HG02943 (cell line): Measurements from ENCODE around the gene DAB1.

Experiments used
- ATAC-seq: cut with Tn5 transposase; IDR thresholded peaks from one replicate; pipeline ENCODE4 v1.9.1; 2021; ENCODE audit warnings: mild to moderate bottlenecking, low read depth, moderate library complexity; ENCODE audit not compliant: unreplicated experiment

Gene DAB1

DNA sequence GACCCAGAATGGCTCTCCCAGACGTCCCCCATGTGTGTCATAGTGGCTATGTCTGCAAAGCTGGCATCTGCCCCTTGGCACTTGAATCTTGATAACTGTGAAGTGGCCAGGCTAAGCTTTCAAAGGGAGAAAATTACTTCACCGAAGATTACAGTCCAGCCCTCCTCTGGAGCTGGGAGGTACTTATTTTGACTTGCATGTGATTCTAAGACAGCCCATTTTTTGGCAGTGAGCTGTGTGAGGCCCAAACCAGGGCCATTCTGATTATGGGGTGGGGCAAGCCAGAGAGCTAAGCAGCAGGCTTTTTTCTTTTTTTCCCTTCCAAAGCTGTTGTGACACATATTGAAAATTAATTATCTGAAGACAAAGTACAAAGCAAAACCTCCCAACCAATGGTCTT, 415.9 kb downstream of the DAB1 start:
- no peak for ATAC-seq

DNA sequence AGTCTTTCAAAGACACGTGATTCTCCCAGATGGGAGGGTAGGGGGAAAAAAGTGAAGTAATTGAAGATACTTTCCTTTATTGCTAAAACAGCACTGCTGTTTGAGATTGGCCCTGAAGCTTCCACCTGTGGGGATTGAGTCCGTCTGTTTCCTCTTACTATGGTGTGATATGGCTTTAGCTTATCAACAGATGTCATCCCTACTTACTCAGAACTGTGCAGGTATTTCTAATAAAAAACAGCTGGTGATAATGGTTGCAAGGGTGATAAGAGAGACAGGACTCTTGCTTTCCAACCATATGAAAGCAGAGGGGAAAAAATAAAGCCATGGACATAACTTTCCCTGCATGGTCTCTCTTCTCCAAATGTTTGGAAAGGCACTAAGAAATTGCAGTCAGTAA, 416.4 kb downstream of the DAB1 start:
- ATAC-seq, result no peak

DNA sequence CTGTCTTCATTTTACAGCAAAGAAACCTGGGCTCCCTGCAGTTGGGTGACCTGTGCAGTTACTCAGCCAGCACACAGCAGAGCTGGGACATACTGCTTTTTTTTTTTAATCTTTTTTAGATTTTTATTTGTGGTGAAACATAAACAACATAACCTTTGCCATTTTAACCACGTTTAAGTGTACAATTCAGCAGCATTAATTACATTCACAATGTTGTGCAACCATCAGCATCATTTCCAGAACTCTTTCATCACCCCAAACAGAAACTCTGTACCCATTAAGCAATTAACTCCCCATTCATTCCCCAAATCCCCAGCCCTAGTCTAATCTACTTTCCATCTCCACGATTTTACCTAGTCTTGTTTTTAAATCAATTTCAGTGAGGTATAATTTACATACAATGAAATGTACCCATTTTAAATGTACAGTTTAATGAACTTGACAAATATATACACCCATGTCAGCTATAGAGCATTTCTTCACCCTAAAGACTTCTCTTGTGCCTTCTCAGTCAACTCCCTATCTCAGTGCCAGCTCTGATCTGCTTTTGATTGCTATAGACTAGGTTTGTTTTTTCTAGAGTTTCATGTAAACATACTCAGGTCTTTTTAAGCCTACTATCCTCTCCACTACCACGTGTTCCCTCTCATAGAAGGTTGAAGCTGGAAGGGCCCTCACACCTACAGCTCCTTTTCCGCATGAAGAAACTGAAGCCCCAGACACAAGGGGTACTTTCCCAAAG, 420.3 kb downstream of the DAB1 start:
- ATAC-seq, result no peak

DNA sequence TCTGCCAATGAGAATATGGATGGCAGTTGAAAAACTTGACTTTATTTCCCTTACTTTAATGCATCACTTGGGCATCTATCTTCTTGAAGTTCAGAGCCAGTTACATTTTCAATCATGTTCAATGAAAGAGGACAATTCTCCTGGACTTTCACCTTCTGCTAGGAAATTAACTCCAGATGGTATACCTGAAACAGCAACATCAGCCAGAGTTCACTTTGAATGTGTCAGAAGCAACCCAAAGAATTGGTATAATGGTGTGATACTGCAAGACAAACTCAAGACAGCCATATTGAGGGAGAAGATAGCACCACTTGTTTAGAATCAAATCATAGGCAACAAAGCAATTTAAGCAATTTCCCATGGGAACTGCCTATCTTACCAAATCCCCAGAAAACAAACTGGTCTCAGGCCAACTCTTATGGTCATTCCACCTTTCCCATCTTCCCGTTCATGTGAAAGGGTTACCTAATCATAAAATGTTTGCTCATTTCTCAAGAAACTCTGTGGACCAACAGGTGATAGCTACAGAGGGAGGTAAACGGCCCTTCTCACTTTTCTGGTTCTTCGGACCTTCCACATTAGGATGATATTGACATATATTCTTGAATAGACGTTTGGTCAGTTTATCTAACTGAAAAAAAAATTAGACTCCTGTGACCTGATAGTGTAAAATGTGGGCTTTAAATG, 428.3 kb downstream of the DAB1 start:
- no peak for ATAC-seq

DNA sequence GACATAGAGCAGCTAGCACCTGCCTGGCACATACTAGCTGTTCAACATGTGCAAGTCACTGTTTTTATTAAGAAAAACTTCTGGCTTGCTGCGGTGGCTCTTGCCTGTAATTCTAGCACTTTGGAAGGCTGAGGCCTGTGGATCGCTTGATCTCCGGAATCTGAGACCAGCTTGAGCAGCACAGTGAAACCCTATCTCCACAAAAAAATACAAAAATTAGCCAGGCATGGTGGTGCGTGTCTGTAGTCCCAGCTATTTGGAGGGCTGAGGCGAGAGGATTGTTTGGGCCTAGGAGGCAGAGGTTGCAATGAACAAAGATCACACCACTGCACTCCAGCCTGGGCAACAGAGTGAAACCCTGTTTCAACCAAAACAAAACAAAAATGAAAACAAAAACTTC, 430.4 kb downstream of the DAB1 start:
- ATAC-seq, result no peak

DNA sequence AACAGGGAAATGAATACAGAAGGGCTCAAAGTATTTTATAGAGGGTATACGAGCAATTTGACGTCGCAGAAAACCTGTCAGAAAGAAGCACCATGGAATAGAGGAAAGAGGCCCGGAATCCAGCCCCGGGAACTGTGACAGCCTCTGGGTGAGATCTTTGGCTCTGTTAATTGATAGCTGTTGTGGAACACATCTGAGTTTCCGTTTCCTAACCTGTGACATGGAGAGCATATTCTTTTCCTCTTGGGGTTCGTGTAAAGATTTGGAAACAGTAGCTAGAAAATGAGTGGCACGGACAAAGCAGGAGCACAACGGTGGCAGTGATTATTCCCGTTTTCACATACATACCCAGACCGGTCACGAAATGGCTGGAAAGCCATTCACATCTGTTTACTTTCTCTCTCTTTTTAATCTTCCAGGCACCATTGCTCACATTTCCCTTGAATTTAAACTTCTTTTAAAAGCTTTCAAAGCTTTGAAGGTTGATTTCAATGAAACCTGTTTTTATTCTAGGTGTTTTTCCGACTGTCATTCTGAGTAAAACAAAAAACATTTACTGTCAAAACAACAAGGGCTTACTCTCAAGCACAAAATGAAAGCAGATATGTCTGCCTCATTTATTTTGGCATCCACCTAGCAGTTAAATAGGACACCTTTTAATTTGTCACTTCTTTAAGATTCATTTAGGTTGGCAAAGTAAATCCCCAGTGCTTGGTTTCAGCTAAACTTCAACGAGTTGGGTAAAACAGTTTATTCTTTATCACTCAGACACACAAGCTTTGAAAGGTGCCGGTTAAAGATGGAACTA, 431.3 kb downstream of the DAB1 start:
- ATAC-seq, result no peak

DNA sequence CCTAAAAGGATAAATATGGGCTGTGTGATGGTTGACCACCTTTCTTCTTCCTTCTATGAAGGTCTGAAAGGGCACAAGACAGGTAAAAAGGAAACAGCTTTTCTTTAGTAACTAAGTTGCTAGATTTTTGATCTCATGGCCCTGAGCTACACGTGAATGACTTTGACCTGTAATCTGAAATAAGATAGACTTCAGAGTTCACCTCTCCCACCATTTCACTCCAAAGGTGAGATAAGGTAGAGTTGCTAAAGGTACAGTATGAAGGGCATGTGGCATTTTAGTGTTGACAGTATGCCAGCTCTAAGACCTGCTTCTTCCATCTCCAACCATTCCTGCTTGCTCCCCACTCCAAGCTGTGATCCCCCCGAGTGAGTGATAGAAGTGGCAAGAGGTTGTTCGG, 432.3 kb downstream of the DAB1 start:
- ATAC-seq, result no peak

DNA sequence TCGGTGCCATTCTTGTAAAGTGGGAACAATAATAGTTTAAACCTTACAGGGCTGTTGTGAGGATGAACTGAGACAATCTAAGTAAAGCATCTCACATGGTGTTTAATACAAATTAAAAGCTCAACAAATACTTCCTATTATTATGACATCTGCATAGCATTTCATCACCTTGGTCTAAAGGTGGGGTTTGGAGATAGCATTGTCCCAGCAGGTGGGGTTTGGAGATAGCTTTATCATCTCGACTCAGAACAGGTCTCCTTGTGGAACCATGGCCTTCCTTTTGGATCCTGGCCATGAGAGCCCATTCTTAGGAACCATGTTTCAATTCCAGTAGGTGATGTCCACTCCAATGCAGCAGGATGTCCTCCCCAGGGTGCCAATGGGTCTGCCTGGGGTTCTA, 437.5 kb downstream of the DAB1 start:
- ATAC-seq, result no peak

DNA sequence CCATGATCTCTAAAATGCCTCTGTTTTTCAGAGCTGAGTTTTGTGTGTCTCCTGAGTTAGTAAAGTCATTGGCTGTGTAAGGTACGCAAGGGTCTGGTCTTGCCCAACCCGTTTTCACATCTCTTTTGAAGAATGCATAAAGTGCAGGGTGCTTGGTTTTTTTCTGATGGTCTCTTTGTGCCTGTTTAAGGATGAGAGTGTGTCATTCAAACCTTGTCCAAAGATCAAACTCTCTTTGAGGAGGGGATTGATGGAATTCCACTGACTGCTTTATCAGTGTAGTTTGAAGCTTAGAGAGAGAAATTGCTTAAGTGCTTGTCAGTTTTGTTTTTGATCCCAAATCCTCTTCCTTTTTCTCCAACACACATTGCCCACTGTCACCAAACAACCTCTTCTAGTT, 438.0 kb downstream of the DAB1 start:
- ATAC-seq, result no peak

DNA sequence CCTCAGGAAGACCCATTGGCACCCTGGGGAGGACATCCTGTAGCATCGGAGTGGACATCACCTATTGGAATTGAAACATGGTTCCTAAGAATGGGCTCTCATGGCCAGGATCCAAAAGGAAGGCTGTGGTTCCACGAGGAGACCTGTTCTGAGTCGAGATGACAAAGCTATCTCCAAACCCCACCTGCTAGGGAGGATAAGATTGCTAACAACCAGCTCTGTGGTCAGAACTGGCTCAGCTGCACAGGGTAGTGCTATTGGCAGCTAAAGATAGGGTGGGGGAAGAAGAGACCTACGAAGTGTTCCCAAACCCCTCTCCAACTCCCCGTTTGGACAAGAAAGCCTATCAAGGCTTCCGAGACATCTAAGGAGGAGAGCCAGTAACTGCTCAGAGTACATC, 440.4 kb downstream of the DAB1 start:
- no peak for ATAC-seq

DNA sequence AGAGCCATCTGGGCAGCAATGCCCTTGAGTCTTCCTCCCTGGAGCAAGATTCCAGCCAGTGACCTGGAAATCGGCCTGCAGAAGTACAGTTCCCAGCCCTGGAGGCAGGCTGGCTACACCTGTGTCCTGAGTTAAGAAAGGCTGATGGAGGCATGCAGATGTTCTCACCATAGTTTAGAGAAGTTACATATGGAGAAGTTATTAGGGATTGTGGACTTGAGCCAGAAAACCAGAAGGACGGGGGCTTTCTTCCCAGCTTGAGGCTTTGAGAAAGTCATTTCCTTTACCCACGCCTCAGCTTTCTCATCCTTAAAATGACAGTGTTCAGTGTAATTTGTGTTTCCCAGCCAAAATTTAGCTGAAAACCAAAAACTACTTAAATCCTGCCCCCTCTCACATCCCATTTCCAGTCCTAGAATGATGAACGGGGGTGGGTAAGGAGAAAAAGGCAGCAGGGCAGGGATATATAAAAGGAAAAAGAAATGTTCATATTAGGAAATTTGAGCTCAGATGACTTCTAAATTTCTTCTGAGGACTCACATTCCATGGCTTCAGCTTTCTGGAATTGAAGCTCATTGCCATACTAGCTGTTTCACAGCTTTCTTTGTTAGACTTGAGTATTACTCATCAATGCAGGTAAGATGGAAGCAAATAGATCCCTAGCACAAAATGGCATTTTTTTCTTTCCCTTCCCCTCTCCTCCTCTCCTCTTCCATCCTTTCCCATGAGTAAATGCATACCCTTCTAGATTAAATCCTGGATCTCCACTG, 443.7 kb downstream of the DAB1 start:
- ATAC-seq, result no peak

DNA sequence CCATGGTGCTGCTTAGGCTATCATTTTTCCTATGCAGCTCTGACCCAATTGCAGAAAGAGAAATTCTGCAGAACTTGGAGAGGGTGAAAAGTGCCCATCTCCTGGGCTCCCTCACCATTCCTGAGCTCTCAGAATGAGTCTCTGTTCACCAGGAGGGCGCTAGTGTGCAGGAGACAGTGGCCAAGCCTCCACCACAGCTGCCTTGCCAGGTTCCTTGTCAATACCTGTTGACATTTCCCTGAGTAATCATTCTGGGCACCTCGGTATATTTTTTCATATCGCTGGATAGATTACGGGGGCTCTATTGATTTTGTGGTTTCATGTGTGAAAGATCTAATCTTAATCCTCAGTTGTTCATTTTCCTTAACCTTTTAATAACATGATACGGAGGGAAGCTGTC, 445.0 kb downstream of the DAB1 start:
- no peak for ATAC-seq

DNA sequence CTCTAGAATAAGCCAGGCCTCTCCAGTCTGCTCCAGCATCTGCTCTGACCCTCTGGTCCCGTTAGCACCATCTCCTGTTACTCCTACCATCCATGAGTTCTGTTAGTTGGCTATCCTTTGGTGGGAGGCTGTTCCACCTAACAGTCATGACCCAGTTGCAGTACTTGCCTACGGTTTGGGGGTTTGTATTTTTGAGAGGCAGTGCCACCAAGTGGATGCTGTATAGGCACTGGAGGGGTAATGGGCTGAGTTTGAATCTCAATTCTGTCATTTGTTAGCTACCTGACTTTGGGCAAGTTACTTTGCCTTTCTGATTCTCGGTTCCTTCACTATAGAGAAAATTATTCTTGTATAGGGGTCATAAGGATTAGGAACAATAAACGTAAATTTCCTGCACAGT, 445.9 kb downstream of the DAB1 start:
- ATAC-seq, result no peak

DNA sequence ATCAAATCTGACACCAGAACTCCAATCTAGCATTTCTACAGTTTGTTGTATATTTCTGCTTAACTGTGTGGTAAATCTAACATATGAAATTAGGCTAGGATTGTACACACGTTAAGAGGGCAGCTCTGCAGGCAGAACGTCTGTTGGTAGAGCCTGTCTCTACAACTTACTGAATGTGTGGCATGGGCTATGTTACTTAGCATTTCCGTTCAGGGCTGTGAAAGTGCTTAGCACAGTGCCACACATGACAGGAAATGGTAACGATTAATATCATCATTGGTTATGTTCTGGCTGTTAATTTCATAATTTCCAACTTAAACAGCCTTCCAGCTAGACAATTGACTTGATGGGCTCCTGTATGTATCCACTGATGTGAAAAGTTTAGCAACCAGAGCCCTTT, 448.4 kb downstream of the DAB1 start:
- ATAC-seq, result no peak

DNA sequence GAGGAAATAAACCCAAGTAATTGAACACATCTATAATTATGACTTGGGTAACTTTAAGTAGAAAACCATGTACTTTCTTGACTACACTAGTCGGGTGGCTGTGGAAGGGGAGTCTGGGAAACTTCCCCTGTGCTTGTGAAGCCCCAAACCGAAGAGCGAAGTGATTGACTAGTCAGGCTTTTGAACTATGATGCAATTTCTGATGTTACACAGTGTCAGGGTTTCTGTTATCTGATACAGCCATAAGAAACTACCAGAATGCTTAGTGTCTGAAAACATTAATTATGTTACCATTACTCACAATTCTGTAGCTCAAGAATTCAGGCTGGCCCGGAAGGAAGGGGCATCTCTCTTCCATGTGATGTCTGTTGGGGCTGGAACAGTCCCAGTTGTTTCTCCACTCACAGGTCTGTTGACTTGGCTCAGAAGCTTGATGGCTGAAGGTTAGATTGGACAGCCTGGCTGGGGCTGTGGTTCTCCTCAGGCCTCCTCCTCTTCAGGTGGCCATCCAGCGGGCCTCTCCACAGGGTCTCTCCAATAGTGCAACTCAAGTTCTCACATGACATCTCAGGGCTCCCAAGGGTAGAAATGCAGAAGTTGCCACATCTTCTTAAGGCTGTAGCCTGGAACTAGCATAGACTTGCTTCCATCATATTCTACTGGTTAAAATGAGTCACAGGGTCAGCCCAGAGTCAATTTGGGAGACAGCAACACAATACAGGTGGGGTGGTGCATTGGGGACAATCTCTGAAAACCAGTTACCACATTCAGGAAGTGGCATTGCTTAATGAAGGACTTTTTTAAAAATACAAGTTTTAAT, 449.7 kb downstream of the DAB1 start:
- ATAC-seq, result no peak

DNA sequence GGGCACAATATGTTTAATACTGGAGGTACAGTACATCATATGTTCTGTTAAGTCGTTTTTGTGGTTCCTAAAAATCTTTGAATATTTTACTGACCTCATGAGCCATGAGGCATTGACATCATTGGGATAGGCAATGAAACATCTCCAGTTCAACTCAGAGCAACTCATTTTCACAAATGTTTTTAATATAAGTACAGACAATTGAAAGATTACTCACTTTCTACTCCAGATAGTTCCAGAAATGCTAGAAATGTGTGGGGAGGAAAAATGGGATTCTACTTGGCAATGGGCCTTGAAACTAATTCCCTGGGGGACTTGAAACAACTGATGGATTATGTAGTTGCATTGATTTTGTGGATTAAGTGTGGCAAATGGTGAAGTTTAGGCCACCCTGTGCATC, 450.9 kb downstream of the DAB1 start:
- no peak for ATAC-seq

DNA sequence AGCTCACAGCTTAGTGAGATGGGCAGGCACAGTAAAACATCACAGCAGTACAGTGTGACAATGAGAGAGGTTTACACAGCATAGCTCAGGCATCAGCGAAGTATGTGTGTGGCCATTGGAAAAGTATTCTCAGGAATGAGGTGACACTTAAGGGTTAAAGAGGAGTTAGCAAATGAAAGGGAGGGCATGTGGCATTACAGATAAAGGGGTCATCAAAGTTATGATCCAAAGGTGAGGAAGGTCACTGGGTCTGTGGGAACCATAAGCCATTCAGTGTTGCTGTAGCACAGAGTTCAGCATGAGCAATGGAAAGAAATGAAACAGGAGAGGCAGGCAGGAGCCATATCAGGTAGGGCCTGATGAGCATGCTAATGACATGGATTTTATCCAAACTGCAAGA, 453.6 kb downstream of the DAB1 start:
- no peak for ATAC-seq

DNA sequence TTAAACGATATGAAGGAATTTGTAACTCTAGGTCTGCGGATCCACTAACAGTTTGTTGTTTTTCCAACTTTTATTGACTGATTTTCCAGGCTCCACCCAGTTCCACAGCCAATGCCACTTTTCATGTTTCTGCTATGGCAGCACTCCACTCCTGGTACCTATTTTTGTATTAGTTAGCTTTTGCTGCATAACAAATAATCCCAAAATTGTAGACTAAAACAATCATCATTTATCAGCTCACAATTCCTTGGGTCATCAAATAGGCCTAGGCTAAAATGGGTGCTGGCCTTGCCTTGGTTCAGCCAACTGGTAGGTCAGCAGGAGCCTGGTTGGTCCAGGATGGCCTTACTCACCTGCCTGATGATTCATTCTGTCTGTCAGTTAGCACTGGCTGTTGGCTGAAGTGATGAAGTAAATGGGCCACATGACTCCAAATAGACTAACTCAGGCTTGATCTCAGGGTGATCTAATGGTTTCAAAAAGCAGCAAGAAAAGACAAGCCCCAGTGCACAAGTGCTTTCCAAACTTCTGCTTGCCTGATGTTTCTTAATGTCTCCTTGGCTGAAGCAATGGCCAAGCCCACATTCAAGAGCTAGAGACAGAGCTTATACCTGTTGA, 454.9 kb downstream of the DAB1 start:
- ATAC-seq, result no peak
